NB4 (cell line): ENCODE measurements around the gene KIF18B.

Experiments
- DNase-seq: peaks from one replicate; pipeline ENCODE4 v3.0.0; 2010; ENCODE audit warnings: low read depth
- H3K4me3 ChIP-seq: one replicate; pipeline ENCODE4 v1.5.1; 2011; ENCODE audit warnings: mild to moderate bottlenecking, low read depth, low read length, moderate library complexity
- MYC ChIP-seq: IDR thresholded peaks from 2 replicates; pipeline ENCODE4 v1.6.1; 2011; ENCODE audit warnings: low read depth, low read length
- POLR2A ChIP-seq: IDR thresholded peaks from 2 replicates; pipeline ENCODE4 v1.6.1; 2011; ENCODE audit warnings: mild to moderate bottlenecking; ENCODE audit not compliant: insufficient read length; ENCODE audit errors: extremely low read depth
- TF ChIP-seq, protein P1 (sequence below): IDR thresholded peaks from one replicate; pipeline ENCODE4 v1.5.1; 2012; ENCODE audit warnings: low read depth, low read length
- TF ChIP-seq, protein P2 (sequence below): IDR thresholded peaks from 2 replicates; pipeline ENCODE4 v1.6.1; 2011; ENCODE audit warnings: low read depth, low read length

KIF18B gene

DNA sequence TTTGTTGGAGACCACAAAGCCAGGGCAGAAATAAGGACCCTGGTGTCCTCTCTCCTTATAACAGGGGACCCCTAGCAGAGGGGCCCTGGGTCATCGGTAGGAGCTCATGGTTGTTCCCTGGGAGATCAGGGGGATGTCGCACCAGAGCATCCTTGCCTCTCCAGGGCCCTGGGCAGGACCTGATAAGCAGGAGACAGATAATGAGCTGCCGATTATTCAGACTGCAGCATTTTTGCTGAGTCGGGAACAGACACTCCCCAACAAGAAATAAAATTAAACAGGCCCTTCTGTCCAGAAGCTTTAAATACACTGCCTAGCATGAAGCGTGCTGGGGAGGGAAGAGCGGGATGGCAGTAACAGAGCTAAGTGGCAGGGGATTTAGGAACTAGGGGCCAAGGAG is 16.9 kb downstream of the KIF18B start:
- TF ChIP-seq POLR2A (no peak), MYC (no peak)
- TF ChIP-seq, protein P1, sequence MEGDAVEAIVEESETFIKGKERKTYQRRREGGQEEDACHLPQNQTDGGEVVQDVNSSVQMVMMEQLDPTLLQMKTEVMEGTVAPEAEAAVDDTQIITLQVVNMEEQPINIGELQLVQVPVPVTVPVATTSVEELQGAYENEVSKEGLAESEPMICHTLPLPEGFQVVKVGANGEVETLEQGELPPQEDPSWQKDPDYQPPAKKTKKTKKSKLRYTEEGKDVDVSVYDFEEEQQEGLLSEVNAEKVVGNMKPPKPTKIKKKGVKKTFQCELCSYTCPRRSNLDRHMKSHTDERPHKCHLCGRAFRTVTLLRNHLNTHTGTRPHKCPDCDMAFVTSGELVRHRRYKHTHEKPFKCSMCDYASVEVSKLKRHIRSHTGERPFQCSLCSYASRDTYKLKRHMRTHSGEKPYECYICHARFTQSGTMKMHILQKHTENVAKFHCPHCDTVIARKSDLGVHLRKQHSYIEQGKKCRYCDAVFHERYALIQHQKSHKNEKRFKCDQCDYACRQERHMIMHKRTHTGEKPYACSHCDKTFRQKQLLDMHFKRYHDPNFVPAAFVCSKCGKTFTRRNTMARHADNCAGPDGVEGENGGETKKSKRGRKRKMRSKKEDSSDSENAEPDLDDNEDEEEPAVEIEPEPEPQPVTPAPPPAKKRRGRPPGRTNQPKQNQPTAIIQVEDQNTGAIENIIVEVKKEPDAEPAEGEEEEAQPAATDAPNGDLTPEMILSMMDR, result no peak
- TF ChIP-seq, protein P2, sequence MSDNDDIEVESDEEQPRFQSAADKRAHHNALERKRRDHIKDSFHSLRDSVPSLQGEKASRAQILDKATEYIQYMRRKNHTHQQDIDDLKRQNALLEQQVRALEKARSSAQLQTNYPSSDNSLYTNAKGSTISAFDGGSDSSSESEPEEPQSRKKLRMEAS, result no peak
- no peak for DNase-seq
- H3K4me3 ChIP-seq, result no peak overlapping the region

GRCh38 chr17:44928950-44929720 is 18.4 kb downstream of the KIF18B start:
- no peak for DNase-seq
- H3K4me3 ChIP-seq, result no peak overlapping the region
- TF ChIP-seq MYC (no peak), POLR2A (no peak)
- TF ChIP-seq, protein P1, result no peak
- TF ChIP-seq, protein P2, result no peak

GRCh38 chr17:44928136-44928535 is 19.4 kb downstream of the KIF18B start:
- DNase-seq, result no peak
- no peak for TF ChIP-seq MYC
- TF ChIP-seq POLR2A, result no peak
- TF ChIP-seq, protein P2, result no peak
- TF ChIP-seq, protein P1, result no peak
- H3K4me3 ChIP-seq, result no peak overlapping the region

DNA sequence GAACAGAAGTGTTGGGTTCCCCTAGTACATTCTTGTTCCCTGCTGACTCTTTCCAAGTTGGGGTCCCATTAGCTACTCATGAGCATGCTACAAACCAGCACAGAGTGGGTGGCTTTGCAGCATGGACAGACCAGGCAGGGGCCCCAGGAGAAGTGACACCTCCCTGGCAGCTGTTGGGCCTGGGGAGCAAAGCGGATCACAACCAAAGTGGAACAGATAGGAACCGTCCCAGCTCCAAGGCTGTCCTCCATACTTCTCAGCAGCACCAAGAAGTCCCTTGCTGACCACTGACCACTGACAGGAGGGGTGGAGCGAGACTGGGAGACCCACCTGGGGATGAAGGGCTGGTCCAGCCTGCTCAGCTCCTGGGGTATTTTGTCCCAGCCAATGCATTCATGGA is 19.9 kb downstream of the KIF18B start:
- TF ChIP-seq, protein P2, result no peak
- no peak for TF ChIP-seq POLR2A
- no peak for TF ChIP-seq MYC
- H3K4me3 ChIP-seq, result no peak overlapping the region
- DNase-seq, result no peak

DNA sequence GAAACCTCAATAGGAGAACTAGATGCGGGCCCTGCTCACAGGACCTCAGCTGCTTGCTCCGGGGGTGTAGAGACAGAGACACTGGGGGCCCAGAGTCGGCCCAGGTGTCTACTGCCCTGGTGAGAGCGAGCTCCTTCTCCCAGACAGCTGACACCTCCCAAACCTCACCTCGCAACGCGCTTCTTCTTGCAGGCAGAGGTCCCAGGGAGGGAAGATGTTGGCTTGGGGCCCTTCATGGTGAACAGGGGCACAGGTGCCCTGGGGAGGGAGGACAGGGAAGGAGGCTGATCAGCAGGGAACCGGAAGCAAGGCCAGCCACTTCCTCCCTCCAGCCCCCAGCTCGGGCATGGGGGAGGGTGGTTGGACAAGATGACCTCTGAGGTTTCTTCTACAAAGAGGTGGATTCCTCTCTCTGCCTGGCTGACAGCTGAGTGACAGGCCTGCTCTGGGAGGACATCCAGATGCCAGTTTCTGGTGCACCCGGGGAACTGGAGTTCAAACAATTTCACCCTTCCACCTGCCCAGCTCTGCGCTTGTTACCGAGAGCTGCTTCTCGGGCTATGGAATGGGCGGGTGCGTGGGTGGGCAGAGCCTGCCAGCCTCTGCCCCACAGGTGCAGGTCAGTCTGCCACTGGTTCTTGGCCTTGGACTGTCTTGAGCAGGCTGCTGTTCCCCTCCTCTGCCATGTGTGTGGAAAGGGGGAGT is 20.6 kb downstream of the KIF18B start:
- no peak overlapping the region for H3K4me3 ChIP-seq
- DNase-seq, result peak; percentile 63
- TF ChIP-seq MYC (no peak), POLR2A (no peak)
- TF ChIP-seq, protein P2, result no peak
- TF ChIP-seq, protein P1, result no peak
